ENCODE data around the gene TMSB4X. TPM values are rescaled to one million over a fixed set of nuclear protein-coding genes. Genes with fewer than 3 reads are reported as not detected.
"Not testable (repeated sequence)": the region's sequence is repeated elsewhere in the genome, so short reads cannot be mapped to it uniquely, and the experiment has no call there.

The TMSB4X gene
- polyA plus RNA-seq, 1 donor: 2,566 TPM

DNA sequence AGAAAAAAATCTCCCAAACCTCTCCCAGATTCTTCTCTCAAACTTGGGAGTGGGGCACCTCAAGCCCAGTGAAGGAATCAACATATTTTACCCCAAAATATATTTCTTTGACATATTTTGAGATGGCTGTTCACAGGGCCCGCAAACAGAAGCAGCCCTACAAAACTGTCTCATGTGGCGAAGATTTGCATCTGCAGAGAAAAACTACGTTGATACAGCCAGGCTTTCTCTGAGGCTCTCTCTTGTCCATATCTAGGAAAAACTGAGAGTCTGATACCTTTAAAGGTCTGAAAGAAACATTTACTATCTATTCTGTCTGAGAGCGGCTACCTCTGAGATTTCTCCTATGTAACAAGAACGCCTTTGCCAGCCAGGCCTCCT lies 23.3 kb upstream of the TMSB4X start:
- DNase-seq: no peak

DNA sequence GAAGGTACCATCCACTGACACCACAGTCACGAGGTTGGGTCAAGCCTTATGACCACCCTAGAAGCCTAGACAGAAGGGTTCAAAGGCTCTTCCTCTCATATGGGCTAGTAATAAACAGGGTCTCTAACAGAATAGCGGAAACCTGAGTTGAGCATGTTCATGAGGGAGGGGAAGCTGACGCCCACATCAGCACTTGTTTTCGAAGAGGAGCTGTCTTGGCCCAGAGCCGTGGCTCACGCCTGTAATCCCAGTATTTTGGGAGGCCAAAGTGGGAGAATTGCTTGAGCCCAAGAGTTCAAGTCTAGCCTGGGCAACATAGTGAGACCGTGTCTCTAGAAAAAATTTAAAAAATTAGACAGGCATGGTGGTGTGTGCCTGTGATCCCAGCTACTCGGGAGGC lies 21.5 kb upstream of the TMSB4X start:
- DNase-seq: no peak

DNA sequence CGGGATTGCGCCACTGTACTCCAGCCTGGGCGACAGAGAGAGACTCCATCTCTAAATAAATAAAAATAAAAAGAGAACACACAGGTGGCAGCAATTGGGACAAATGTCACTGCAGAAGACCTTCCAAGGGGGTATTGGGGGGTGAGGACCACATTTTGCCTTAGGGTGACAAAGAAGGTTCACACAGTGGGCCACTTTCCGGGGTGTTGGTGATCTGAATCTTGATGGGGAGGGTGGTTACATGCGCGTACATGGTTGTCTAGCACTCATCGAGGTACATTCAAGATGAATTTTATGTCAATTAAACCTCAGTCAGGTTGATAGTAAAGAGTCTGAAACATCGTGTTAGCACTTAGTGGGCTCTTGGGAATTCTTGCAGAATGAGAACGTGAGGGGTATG lies 20.5 kb upstream of the TMSB4X start:
- no peak for DNase-seq

DNA sequence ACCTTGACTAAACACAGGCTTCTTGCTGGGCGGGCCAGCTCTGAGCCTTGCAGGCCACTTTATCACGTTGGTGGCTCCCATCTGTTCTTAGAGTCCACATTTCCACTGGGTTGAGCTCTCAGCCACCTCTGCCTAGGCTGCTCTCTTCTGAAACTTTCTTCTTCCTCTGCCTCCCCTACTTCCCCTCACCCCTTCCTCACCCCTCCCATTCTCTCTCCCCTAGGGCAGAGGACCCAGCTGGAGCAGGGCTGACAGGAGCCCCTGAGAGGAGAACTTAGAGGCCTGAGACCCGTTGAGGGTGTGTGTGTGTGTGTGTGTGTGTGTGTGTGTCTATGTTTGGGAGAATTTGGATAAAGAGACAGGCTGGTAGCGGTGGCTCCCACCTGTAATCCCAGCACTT lies 19.9 kb upstream of the TMSB4X start:
- DNase-seq: no peak

DNA sequence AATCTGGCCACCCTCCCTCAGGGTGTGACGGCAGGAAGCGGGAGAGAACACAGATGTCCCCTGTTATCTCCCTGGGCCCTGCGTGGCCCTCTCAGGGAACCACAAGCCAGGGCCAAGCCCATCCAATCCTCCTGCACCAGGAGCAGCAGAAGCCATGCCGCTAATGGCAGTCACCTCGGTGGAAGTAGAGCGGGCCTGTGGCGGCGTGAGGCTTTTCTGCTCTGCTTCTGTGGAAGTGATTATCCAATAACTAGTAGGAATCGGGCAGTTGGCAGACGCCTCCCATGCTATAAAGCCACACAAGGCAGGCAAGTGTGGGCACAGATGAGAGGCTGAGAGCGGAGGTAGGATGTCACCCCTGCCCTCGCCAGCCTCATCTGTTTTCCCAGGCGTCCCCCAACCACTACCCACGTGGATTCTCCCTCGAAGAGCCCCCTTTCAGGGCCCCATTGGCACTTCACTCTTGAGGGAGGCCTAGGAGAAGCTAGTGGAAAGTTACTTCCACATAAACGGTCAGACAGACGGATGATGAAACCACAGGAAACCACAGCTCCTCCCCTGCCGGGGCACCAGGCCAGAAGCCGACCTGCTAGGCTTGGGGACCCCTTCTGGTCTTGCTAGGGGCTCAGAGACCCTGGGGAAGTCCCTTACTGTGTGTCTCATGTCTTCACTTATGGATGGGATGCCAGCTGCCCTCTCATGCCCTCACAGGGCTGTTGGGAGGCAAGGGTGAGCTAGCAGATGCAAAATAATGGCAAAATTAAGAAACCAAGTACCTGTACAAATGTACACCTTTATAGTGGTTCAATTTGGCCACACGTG lies 18.8 kb upstream of the TMSB4X start:
- no peak for DNase-seq

DNA sequence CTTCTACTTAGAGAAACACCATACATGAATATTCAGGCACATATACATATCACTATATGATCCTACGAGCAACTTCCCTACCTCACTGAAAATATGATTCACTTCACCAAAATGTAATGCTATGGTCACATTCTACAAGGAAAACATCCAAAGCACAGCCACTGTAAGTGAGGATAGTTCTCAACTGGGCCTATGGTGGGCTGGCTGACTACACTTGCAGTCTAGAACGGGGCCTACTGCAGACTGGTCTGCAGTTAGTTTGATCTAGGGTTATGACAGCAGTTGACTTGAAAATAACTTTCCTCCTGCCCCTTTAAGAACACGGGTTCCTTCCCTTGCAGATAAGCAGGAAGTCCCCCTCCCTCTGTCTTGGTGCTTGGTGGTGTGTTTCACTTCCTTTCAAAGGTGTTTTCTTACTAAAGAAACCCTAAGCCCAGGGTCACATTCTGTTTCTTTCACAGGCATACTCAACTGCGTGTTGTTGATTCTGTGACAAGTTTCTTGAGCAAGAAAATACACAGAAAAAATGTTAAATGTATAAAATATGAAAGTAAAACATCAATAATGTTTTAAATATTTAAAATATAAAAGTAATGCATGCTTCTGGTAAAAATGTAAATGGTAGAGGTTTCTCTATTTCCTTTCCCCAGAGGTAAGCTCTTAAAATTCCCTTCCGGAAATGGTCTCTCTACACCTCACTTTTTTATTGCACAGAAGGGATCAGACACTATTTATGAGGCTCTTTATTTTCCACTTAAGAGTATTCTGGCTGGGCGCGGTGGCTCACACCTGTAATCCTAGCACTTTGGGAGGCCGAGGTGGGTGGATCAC lies 18.0 kb upstream of the TMSB4X start:
- DNase-seq: no peak

DNA sequence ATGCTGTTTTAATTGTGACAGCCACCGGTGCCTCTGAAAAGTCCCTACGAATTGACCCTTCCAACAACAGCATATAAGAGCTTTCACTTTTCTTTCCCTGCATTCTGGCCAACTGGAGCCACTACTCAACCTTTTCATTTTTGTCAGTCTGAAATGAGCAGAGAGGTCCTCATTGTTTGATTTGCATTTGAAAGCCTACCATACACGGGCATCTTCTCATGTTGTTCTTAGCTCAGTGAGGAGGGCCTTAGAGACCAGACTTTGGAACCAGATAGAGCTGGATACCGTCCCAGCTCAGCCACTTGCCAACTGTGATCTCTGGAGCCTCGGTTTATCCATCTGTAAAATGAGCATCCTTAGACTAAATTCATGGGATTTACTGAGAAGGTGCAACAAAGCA lies 16.9 kb upstream of the TMSB4X start:
- DNase-seq: no peak

DNA sequence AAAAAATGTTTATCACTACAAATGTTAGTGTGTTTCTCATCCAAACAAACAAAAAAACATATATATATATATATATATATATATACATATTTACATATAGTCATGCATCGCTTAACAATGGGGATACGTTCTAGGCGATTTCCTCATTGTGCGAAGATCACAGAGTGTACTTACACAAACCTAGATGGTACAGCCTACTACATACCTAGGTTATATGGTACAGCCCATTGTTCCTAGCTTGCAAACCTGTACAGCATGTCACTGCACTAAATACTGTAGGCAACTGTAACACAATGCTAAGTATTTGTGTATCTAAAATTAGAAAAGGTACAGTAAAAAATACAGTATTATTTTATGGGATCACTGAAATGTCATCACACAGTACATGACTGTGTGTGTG lies 16.4 kb upstream of the TMSB4X start:
- no peak for DNase-seq

DNA sequence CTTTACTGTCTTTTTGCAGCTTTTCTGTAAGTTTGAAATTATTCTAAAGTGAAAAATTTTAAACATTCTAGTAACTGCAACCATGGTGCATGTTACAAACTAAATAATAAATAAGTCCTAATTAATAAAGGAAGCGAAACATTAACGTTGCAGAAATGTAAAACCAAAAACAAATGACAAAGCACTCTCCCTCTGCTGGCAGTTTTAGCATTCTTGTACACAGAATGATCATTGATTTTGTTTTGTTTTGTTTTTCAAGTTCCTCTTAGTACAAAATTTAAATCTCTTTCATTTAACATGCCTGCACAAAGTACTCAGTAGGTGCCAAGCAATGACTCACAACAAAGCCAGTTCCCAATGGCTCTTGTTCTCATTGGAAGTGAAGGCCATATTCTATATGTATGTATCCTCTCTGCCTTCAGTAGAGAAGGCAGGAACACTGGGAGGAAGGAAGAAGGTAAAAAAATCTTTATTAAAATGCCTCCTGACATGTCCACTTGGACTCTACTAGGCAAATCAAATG lies 13.7 kb upstream of the TMSB4X start:
- DNase-seq: no peak

DNA sequence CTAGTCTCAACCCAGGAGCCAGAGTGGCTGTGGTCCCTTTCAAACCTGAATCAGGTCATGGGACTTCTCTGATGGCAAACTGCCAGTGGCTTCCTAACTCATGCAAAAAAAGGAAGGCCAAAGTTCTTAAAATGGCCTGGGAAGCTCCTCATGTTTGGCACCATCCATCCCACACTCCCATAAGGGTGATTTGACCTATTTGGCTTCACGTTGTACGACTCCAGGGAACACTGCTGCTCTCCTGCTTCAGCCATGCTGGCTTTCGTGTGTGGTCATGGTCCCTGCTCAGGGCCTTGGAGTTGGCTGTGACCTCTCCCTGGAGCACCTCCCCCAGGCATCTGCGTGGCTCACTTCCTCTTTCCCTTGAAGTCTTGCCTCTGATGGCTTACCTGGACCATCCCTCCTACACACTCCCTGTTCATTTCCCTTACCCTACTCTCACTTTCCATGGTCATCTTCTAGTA lies 12.8 kb upstream of the TMSB4X start:
- DNase-seq: no peak

DNA sequence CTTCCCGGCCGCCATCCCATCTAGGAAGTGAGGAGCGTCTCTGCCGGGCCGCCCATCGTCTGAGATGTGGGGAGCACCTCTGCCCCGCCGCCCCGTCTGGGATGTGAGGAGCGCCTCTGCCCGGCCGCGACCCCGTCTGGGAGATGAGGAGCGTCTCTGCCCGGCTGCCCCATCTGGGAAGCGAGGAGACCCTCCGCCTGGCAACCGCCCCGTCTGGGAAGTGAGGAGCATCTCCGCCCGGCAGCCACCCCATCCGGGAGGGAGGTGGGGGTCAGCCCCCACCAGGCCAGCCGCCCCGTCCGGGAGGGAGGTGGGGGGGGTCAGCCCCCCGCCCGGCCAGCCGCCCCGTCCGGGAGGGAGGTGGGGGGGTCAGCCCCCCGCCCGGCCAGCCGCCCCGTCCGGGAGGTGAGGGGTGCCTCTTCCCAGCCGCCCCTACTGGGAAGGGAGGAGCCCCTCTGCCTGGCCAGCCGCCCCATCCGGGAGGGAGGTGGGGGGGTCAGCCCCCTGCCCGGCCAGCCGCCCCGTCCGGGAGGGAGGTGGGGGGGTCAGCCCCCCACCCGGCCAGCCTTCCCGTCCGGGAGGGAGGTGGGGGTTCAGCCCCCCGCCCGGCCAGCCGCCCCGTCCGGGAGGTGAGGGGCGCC lies 11.6 kb upstream of the TMSB4X start:
- DNase-seq: not testable (repeated sequence)

DNA sequence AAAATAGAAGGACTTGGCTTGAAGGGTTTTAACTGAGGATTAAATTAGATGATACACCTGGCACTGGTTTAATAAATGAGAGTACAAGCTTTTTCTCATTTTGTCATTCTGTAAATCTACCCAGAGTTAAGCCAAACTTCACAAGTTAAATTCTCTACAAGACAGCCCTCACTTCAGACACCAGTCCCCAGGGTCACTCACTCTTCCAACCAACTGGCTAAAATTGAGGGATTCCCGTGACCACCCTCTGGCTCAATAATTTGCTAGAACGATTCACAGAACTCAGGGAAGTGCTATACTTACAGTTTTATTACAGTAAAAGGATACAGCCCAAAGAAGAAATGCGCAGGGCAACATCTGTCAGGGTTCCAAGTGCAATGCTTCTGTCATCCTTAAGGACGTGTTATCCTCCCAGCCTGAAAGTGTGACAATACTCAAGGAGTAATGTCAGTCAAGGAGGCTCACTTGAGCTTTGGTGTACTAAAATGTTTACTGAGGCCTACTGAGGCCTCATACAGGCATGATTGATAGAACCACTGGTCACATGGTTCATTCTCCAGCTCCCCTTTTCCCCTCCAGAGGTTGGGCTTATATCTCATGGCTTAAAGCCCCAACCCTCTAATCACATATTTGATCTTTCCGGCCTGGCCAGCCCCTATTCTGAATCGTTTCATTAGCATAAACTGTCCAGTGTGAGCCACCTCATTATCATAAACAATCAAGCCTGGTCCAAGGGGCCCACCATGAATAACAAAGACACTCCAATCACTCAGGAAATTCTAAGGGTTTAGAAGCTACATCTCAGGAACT lies 9.6 kb upstream of the TMSB4X start:
- DNase-seq: no peak

DNA sequence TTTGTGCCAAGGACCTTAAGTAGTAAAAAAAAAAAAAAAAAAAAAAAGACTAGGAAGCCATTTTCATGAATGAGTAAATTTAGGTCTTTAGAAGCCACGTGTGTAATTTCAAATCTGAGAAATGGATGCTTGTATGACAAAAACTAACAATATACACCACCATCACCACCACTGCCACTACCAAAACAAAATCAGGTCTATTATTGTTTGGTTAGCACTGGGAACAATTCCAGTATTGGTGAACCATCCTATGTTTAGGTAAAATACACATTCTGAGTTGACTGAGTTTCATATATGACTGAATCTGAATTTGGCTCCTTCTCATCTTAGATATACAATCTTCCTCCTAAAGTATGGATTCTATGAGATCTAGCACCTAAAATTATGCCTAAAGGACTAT lies 8.8 kb upstream of the TMSB4X start:
- no peak for DNase-seq

DNA sequence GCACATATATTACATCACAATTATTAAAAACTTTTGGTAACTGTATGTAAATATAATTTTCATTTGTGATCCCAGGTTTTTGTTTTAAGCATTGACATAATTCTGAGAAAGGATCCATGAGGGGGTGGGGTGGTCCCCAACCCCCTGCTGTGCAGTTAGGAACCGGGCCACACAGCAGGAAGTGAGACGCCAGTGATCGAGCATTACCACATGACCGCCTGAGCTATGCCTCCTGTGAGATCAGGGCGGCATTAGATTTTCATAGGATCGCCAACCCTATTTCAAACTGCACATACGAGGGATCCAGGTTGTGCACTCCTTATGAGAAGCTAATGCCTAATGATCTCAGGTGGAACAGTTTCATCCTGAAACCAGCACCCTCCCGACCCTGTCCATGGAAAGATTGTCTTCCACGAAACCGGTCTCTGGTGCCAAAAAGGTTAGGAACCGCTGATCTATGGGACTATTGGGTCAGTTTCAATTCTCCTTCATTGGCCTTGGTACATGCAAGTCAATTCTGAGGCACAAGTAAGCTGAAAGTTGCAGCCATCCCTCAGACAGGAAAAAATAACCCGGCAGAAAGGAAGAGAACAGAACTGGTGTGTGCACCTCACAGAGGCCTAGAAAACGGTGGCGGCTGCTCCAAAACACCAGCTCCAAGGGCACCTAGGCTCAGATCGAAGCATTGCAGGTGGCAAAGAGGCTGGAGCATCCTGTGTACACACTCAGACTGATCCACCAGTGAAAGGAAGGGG lies 7.0 kb upstream of the TMSB4X start:
- DNase-seq: no peak

DNA sequence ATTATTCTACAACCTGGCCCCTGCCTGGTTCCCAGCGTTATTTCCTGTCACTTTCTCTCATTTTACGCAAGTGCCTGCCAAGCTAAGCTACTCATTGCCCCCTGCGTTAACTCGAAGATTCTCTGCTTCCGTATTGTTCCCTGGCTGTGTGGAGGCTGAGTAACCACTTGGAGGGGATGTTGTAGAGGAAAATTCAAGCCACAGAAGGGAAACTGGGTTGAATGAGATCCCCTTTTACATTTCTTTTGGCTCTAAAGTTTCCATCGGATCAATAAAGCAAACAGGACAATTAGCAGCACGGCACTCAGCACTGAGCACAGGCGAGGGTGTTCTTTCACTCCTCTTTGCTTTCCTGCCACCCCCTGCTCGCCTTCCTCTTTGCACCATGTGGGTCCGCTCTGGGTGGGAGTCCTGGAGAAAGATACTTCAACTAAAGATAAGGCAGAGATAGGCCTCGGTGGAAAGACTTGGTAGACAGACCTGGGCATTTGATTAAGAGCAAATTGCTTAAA lies 4.2 kb upstream of the TMSB4X start:
- peak; percentile 51 for DNase-seq

DNA sequence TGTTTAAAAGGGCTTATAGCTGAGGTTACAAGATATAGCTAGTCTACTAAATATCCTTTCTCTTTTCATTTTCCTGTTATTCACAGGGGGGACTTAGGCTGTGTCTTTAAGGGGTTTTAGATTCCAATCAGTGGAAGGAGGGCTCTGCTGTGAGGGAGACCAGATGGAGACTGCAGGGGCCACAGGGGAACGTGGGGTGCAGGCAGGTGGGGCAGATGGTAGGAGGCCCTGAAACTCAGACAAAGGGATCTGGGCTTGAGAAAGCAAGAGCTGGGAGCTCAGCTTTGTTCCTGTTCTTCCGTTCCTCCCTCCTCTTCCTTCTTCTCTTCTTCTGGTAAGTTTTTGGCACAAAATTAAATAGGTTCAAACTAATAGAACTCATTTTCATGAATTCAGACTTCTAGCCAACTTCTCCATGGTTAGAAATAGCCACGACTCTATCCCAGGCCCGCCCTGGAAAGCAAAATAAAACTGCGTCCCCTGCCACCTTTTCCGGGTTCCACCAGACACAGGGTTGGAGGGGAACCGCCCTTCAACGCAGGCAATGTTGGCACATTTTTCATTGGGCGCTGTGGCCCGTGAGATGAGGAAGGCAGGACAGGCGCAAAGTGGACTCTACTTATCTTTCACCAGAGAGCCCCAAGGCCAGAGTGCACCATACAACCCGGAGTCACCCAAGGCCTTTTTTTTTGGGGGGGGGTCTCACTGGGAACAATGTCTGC lies 3.5 kb upstream of the TMSB4X start:
- DNase-seq: no peak

DNA sequence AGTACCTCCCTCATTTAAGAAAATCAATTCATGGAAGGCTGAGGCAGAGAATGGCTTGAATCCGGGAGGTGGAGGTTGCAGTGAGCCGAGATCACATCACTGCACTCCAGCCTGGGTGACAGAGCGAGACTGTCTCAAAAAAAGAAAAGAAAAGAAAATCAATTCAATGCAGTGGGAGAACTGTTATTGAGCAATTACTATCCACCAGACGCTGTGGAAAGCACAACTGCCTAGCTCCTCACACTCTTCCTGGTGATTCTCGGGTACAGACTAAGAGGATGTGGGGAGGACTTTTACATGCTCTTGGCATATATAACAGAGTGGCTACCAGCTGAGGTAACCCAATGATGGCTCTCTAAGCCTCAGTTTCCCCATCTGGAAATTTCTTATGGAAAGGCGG lies 2.7 kb upstream of the TMSB4X start:
- DNase-seq: no peak

DNA sequence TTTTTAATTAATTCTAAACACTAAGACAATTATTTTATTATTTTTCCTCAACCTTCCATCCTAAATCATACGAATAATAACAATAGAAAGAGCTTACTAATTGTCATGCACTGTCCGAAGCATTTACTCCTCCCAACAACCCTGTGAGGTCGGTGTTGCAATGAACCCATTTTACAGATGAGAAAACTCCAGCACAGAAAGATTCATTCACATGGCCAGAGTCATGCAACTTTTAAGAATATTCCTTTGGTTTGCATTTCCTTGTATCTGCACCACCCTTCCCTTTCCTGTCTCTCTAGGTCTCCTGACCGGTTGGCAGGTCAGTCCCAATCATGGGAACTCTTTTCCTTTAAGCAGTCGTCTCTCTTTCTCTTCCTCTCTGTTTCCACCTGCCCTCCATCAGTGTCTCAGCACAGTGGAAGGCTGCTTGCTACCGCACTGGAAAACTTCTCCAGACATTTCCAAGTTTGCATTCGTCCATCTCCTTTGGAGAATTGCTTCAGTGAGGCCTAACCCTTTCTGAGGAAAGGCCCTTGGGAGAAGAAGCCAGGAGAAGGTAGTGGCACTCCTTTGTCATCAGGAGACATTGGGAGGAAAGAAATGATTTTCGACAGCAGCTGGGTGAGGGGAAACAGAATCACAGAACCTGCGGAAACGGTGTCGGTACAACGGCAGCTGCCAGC lies 1.9 kb upstream of the TMSB4X start:
- no peak for DNase-seq

DNA sequence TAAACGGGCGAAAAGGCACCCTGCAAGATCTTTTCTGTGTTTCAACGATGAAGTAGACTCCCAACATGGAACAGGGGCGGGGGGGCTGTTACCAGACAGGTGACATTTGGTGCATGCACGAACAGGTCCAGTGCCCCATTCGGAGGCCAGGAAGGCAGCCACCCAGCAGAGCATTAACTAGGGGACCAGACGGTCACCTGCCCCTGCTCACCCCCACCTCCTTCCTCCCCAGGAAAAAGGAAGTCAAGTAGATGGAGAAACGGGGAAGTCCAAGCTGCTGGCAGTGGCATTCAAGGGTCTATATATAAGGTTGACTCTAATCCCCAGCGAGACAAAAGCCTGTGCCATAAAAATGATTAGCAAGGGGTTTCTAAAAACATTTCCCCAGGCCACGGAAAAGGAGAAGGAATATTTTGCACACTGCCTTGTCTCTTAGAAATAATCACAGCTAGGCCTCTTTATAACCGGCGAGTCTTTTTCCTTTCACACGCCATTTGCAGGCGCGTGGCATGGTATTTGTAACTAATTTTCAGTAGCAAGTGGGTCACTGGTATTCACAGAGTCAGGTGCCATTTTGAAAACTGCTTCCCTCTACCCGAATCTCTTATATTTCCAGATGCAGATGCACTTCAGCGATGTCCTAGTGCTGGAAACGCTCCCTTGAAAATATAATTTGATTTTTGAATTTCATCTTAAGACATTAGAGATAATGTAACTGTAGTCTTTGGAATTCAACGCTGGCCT lies 1.2 kb upstream of the TMSB4X start:
- no peak for DNase-seq

Measured in left kidney (tissue), 2 donors.